Measurements from ENCODE around the gene CST9L. TPM values are rescaled to one million over a fixed set of nuclear protein-coding genes. Genes with fewer than 3 reads are reported as not detected.

The CST9L gene
- total and polyA plus RNA-seq, 10 of the 15 experiments (the other 5 are each of a cell fraction or from before 2014, with no cell fraction given) = not detected

DNA sequence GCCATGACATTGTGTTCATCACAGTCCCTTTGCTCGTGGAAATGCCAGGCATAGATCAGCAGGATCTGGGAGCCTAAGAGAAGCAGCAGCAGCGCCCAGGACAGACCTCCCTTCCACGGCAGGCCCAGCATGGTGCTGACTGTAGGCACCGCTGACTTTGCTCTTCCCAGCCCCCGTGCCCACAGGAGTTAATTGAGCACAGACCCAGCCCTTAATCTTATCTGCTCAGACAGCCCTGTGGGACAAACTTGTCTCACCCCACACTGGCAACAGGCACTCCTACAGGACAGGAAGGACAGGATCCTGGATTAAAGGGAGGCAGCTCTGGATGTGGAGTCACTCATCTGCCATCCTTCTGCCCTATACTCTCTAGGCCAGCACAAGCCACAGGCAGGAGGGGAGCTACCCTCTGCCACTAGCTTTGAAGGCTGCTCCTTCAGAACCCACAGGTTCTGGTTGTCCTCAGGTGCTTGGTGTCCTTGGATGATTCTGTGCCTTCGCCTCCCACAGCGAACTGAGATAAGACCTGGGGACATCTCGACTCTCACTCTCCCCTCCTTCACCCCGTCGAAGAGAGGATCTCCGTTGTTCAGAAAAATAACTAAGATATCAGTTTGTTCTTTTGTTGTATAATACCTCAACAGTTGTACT, at the start of gene CST9L (continued):
- TF ChIP-seq SMC3 (IDR thresholded peaks at IDR 0.05; ENCODE audit: borderline replicate concordance, low read length) = no peak
- TF ChIP-seq RBBP5 (conservative IDR thresholded peaks at IDR 0.05) = no peak
- no peak for TF ChIP-seq RCOR1 (conservative IDR thresholded peaks at IDR 0.05; ENCODE audit: low read depth, low read length)

DNA sequence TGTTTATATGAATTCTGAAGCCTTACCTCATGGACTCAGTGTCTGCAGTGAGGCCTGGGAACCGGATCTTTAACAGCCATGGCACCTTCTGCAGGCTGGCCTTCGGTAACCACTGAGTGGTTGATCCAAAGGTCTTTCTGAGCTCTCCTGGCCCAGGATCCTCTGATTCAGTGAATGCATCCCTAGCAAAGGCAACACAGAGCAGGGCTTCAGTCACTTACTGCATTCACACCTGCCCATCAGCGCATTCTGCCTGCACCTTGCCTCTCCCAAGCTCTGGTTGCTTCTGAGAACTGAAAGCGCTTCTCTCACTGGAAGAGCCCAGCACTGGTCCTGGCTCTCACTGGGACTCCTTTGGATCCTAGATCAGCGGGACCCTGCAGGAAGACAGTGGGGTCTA, 45.9 kb upstream of the CST9L start:
- intact Hi-C loops (cut with micrococcal nuclease; ENCODE audit: unreplicated experiment) (no loop called here), in situ Hi-C loops (cut with MboI) (no loop called here)
- CTCF ChIA-PET = interaction anchor here (0.7 to 1.6 kb wide), 2 partner anchors 8 to 172 kb away, joined by 3 to 4 read pairs; no protein-coding TSS in a partner anchor
- 50% methylated on average over 5 of the region's 5 CpGs for WGBS (ENCODE audit: insufficient coverage, insufficient replicate concordance, low lambda C conversion rate, missing lambda C conversion rate)
- ATAC-seq (no peak), DNase-seq (ENCODE audit: low read depth, low spot score) (no peak), FAIRE-seq (no peak)
- SMC1A ChIA-PET (ENCODE audit: uncharacterized antibody, unreplicated experiment) = no interaction called here
- Histone ChIP-seq H2AFZ (ENCODE audit: control insufficient read depth, low read depth, low read length) (no peak overlapping the region), H3K27me3 (replicated peaks in 1 of 2; ENCODE audit: control insufficient read depth in 2 of 2, insufficient read depth in 2 of 2, low read length in 1 of 2) (no peaks in the 10 kb centered on the region), H3K79me2 (ENCODE audit: control insufficient read depth, insufficient read depth, low read length) (no peaks in the 10 kb centered on the region), H3K27ac (ENCODE audit: control insufficient read depth, insufficient read depth) (no peak overlapping the region), H3K36me3 (ENCODE audit: control insufficient read depth in 2 of 2, insufficient read depth in 2 of 2, low read length in 1 of 2) (no peaks in the 10 kb centered on the region), H3K4me3 (no peak overlapping the region), H3K9ac (ENCODE audit: control insufficient read depth, insufficient read depth, low read length) (no peak overlapping the region), H3K9me3 (replicated peaks; ENCODE audit: control insufficient read depth, insufficient read depth, low read length) (no peaks in the 10 kb centered on the region), H3K4me2 (ENCODE audit: control insufficient read depth, insufficient read depth) (no peak overlapping the region), H4K20me1 (ENCODE audit: control insufficient read depth, insufficient read depth) (no peaks in the 10 kb centered on the region), H3K4me1 (ENCODE audit: control insufficient read depth, insufficient read depth, low read length) (no peaks in the 10 kb centered on the region)
- no TSS peak for BruUV-seq (replicated peaks)
- RAD21 ChIA-PET (ENCODE audit: unreplicated experiment) = no interaction called here
- POLR2A ChIA-PET = no interaction called here
- TF ChIP-seq, protein P1, sequence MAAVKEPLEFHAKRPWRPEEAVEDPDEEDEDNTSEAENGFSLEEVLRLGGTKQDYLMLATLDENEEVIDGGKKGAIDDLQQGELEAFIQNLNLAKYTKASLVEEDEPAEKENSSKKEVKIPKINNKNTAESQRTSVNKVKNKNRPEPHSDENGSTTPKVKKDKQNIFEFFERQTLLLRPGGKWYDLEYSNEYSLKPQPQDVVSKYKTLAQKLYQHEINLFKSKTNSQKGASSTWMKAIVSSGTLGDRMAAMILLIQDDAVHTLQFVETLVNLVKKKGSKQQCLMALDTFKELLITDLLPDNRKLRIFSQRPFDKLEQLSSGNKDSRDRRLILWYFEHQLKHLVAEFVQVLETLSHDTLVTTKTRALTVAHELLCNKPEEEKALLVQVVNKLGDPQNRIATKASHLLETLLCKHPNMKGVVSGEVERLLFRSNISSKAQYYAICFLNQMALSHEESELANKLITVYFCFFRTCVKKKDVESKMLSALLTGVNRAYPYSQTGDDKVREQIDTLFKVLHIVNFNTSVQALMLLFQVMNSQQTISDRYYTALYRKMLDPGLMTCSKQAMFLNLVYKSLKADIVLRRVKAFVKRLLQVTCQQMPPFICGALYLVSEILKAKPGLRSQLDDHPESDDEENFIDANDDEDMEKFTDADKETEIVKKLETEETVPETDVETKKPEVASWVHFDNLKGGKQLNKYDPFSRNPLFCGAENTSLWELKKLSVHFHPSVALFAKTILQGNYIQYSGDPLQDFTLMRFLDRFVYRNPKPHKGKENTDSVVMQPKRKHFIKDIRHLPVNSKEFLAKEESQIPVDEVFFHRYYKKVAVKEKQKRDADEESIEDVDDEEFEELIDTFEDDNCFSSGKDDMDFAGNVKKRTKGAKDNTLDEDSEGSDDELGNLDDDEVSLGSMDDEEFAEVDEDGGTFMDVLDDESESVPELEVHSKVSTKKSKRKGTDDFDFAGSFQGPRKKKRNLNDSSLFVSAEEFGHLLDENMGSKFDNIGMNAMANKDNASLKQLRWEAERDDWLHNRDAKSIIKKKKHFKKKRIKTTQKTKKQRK (IDR thresholded peaks at IDR 0.05; ENCODE audit: low read depth, low read length) = no peak
- TF ChIP-seq ZNF274 (IDR thresholded peaks at IDR 0.05; ENCODE audit: insufficient read depth, insufficient read length) = no peak
- no peak for TF ChIP-seq SPI1 (IDR thresholded peaks at IDR 0.05; ENCODE audit: borderline replicate concordance, insufficient read depth, low read depth, low read length)
- TF ChIP-seq, protein P2, sequence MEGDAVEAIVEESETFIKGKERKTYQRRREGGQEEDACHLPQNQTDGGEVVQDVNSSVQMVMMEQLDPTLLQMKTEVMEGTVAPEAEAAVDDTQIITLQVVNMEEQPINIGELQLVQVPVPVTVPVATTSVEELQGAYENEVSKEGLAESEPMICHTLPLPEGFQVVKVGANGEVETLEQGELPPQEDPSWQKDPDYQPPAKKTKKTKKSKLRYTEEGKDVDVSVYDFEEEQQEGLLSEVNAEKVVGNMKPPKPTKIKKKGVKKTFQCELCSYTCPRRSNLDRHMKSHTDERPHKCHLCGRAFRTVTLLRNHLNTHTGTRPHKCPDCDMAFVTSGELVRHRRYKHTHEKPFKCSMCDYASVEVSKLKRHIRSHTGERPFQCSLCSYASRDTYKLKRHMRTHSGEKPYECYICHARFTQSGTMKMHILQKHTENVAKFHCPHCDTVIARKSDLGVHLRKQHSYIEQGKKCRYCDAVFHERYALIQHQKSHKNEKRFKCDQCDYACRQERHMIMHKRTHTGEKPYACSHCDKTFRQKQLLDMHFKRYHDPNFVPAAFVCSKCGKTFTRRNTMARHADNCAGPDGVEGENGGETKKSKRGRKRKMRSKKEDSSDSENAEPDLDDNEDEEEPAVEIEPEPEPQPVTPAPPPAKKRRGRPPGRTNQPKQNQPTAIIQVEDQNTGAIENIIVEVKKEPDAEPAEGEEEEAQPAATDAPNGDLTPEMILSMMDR (IDR thresholded peaks at IDR 0.05 in 2 of 3, conservative IDR thresholded peaks at IDR 0.05 in 1 of 3; ENCODE audit: control insufficient read depth in 2 of 3, extremely low read depth in 1 of 3, insufficient read depth in 1 of 3, low read depth in 3 of 3, low read length in 3 of 3) = no peak
- TF ChIP-seq ATF7 (IDR thresholded peaks at IDR 0.05; ENCODE audit: low read depth) = no peak
- TF ChIP-seq CBX5 (IDR thresholded peaks at IDR 0.05; ENCODE audit: low read depth) = no peak
- no peak for TF ChIP-seq ETV6 (conservative IDR thresholded peaks at IDR 0.05 in 1 of 2, IDR thresholded peaks at IDR 0.05 in 1 of 2; ENCODE audit: borderline replicate concordance in 1 of 2, low read depth in 1 of 2)
- TF ChIP-seq KDM1A (IDR thresholded peaks at IDR 0.05; ENCODE audit: borderline replicate concordance) = no peak
